ENCODE results near the gene SARS2. TPM values are rescaled to one million over a fixed set of nuclear protein-coding genes. Genes with fewer than 3 reads are reported as not detected.

Gene SARS2
- total RNA-seq, 2 experiments from 2014 or later: 28.4 to 32.7 TPM

DNA sequence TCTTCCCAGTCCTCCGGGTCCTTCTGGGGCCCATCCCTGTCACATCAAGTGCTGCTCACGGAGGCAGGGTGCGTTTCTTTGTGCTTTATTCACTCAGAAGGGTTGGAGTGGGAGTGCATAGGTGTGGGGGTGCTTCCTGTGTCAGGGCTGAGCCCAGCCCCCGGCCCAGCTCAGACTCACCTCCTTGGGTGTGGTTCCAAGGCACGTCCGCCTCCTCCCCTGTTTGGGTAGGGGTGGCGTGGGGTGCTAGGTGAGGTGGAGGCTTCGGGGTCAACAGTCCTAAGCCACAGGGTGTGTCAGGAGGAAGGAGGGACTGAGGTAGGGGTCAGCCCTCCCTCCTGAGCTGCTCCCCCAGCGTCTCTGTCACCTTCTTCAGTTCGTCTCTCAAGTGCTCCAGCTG lies 21.7 kb downstream of the SARS2 start:
- Mint-ChIP-seq H3K36me3 (ENCODE audit: low read depth) (peaks cover 50% of the 10 kb centered on the region), H3K27ac (no peak overlapping the region), H3K27me3 (no peaks in the 10 kb centered on the region), H3K4me1 (peaks cover 12% of the 10 kb centered on the region), H3K4me3 (no peak overlapping the region), H3K9me3 (no peaks in the 10 kb centered on the region)
- ChIA-PET POLR2A (no interaction called here), CTCF (interaction anchor here (1.1 kb wide), 1 partner anchor 21 kb away, joined by 3 read pairs; no protein-coding TSS in a partner anchor)
- no peak for DNase-seq

DNA sequence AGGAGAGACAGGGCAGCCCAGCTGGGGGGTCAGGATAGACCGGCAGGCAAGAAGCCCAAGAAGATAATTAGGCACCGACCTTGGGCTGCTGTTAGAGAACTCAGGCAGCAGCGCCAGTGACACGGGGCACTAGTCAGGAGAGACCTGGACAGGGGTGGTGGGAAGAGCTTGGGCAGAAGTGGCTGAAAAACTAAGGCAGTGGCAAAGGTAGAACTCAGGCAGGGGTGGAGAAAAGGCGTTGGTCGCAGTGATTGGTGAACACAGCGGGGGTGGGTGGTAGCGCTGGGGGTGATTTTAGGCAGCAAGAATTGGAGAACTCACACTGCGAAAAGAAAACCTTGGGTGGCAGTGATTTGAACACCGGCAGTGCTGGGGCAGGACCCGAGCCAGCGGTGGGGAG lies 22.9 kb downstream of the SARS2 start:
- Mint-ChIP-seq H3K36me3 (ENCODE audit: low read depth) (peaks cover 53% of the 10 kb centered on the region), H3K4me1 (peaks cover 9% of the 10 kb centered on the region), H3K27ac (no peak overlapping the region), H3K9me3 (no peaks in the 10 kb centered on the region), H3K27me3 (no peaks in the 10 kb centered on the region), H3K4me3 (no peak overlapping the region)
- no peak for DNase-seq
- CTCF ChIA-PET: interaction anchor here (1.1 kb wide), 1 partner anchor 20 kb away, joined by 3 read pairs; no protein-coding TSS in a partner anchor
- POLR2A ChIA-PET: no interaction called here

DNA sequence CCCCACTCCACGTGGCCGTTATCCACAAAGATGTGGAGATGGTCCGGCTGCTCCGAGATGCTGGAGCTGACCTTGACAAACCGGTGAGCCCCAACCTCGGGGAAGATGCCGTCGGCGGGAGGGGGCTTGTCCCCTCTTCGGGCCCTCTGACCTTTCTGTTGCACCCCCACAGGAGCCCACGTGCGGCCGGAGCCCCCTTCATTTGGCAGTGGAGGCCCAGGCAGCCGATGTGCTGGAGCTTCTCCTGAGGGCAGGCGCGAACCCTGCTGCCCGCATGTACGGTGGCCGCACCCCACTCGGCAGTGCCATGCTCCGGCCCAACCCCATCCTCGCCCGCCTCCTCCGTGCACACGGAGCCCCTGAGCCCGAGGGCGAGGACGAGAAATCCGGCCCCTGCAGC lies 23.3 kb downstream of the SARS2 start:
- Mint-ChIP-seq H3K4me1 (peaks cover 9% of the 10 kb centered on the region), H3K36me3 (ENCODE audit: low read depth) (peaks cover 53% of the 10 kb centered on the region), H3K27ac (no peak overlapping the region), H3K9me3 (no peaks in the 10 kb centered on the region), H3K4me3 (no peak overlapping the region), H3K27me3 (no peaks in the 10 kb centered on the region)
- DNase-seq: no peak
- POLR2A ChIA-PET: no interaction called here
- CTCF ChIA-PET: interaction anchor here (2.4 kb wide), 1 partner anchor 23 kb away, joined by 8 read pairs; the partner anchor contains the start of genes MRPS12 and SARS2

DNA sequence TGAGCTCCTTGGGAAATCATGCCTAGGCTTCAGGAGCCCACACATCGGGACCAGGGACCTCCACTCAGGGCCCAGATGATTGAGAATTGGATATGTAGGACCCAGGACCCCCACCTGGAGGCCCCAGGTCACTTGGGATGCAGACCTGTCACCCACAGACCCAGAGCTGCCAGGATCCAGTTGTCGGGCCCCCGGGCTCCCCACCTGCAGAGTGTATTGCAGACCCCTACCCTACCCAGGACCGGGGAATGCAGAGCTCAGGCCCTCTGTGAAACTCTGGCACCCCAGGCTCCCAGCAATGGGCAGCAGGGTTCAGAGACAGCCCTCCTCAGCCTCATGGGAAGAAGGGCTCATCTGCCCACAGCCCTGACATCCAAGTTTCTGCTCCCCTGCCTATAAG lies 24.9 kb downstream of the SARS2 start:
- no peak overlapping the region for H3K27ac Mint-ChIP-seq
- no peak for DNase-seq
- H3K36me3 Mint-ChIP-seq (ENCODE audit: low read depth): peaks cover 58% of the 10 kb centered on the region
- H3K4me1 Mint-ChIP-seq: peaks cover 22% of the 10 kb centered on the region
- ChIA-PET POLR2A (no interaction called here), CTCF (interaction anchor here (2.4 kb wide), 1 partner anchor 24 kb away, joined by 8 read pairs; the partner anchor contains the start of genes MRPS12 and SARS2)
- no peak overlapping the region for H3K4me3 Mint-ChIP-seq
- no peaks in the 10 kb centered on the region for H3K27me3 Mint-ChIP-seq
- H3K9me3 Mint-ChIP-seq: peaks cover 2% of the 10 kb centered on the region

DNA sequence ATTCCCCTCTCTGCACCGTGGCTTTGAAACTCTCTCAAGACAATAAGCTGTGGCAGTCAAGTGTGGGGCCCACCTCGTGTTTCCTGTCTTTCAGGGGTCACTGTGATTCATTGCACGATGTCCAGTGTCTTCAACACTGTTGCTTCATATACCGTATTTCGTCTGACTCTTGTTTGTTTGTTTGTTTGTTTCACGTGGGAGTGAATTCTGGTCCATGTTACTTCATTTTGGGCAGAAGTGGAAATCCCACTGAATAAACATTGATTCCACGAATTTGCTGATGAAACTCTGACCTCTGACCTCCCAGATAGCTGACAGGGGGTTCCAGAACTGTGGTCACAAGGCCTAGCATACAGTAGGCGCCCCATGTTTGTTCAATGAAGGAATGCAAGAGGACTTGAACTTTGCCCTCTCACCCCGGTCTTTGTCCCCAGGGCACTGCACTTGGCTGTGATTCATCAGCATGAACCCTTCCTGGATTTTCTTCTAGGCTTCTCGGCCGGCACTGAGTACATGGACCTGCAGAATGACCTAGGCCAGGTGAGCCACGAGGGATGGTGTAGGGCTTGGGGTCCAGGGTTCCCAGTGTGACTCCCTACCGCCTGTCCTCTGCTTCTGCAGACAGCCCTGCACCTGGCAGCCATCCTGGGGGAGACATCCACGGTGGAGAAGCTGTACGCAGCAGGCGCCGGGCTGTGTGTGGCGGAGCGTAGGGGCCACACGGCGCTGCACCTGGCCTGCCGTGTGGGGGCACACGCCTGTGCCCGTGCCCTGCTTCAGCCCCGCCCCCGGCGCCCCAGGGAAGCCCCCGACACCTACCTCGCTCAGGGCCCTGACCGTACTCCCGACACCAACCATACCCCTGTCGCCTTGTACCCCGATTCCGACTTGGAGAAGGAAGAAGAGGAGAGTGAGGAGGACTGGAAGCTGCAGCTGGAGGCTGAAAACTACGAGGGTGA lies 25.7 kb downstream of the SARS2 start:
- Mint-ChIP-seq H3K4me3 (no peak overlapping the region), H3K27me3 (no peaks in the 10 kb centered on the region), H3K27ac (no peak overlapping the region), H3K4me1 (peaks cover 27% of the 10 kb centered on the region), H3K36me3 (ENCODE audit: low read depth) (peaks cover 62% of the 10 kb centered on the region), H3K9me3 (peaks cover 2% of the 10 kb centered on the region)
- POLR2A ChIA-PET: no interaction called here
- no peak for DNase-seq
- CTCF ChIA-PET: interaction anchor here (2.4 kb wide), 1 partner anchor 25 kb away, joined by 8 read pairs; the partner anchor contains the start of genes MRPS12 and SARS2

DNA sequence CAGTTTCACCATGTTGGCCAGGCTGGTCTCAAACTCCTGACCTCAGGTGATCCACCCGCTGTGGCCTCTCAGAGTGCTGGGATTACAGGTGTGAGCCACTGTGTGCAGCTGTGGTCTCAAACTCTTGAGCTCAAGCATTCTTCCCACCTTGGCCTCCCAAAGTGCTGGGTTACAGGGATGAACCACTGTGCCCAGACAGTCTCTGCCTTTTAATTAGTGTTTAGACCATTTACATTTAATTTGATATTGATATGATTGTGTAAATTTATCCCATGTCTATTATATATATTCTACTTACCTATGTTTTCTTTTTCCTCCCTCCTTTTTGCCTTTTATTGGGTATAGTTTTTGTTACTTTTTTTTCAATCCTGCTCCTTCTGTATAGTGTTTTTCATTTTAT lies 28.9 kb downstream of the SARS2 start:
- Mint-ChIP-seq H3K36me3 (ENCODE audit: low read depth) (peaks cover 42% of the 10 kb centered on the region), H3K4me3 (peak overlapping the region; percentile 26), H3K4me1 (peaks cover 49% of the 10 kb centered on the region), H3K27ac (no peak overlapping the region), H3K27me3 (no peaks in the 10 kb centered on the region), H3K9me3 (peaks cover 2% of the 10 kb centered on the region)
- ChIA-PET POLR2A (interaction anchor here (1.9 kb wide), 1 partner anchor 70 kb away, joined by 8 read pairs; the partner anchor contains the start of gene ECH1), CTCF (interaction anchor here (0.8 to 3.5 kb wide), 4 partner anchors 15 to 286 kb away, joined by 3 to 62 read pairs (median 9); partner anchors contain the start of genes MRPS12 and SARS2)
- DNase-seq: no peak

DNA sequence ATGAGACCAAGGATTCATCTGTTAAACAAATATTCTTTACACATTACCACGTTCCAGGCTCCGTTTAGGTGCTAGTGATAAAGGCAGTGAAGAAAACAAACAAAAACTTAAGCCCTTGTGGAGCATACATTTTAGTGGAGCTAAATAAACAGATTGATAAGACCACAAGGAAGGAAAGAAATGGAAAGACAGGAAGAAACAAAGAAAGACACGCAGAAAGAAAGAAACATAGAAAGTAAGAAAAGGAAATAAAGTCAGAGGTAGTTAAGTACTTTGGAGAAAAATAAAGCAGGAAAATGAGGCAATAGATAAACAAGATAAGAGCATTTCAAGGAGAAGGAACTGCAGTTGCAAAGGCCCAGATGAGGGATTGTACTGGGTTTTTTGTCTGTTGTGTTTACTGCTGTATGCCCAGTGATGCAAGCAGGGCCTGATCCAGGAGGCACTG lies 29.8 kb downstream of the SARS2 start:
- POLR2A ChIA-PET: interaction anchor here (0.6 to 2.0 kb wide), 15 partner anchors 11 to 526 kb away, joined by 3 to 22 read pairs (median 5); partner anchors contain the start of genes CCER2, ECH1, MRPS12 and PSMD8
- Mint-ChIP-seq H3K27me3 (no peaks in the 10 kb centered on the region), H3K4me1 (peaks cover 49% of the 10 kb centered on the region), H3K9me3 (peaks cover 2% of the 10 kb centered on the region), H3K27ac (peak overlapping the region; percentile 73), H3K36me3 (ENCODE audit: low read depth) (peaks cover 36% of the 10 kb centered on the region), H3K4me3 (peak overlapping the region; percentile 98)
- CTCF ChIA-PET: interaction anchor here (0.6 to 3.5 kb wide), 6 partner anchors 14 to 498 kb away, joined by 3 to 62 read pairs (median 6); partner anchors contain the start of genes ECH1, FAM98C, MRPS12 and SARS2
- DNase-seq: no peak

DNA sequence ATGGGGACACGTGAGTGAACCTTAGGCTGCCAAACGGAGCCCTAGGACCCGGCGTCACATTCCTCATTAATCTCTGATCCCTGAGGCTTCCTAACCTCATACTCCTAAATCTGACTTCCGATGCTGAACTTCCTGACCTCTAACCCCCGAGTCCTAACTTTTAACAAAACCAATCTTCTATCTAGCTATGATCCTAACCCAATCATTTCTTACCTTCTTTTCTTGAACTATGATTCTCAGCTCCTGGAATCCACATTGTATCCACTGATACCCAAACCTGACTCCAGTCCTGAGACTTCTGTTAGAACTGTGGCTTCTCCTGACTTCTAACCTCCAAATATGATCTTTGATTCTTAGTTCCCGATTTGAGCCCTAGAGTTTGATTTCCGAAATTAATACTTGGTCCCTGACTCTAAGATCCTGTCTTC lies 30.3 kb downstream of the SARS2 start:
- no peak for DNase-seq
- peak overlapping the region; percentile 98 for H3K4me3 Mint-ChIP-seq
- H3K36me3 Mint-ChIP-seq (ENCODE audit: low read depth): peaks cover 31% of the 10 kb centered on the region
- POLR2A ChIA-PET: interaction anchor here (0.9 to 2.0 kb wide), 15 partner anchors 12 to 526 kb away, joined by 3 to 22 read pairs (median 5); partner anchors contain the start of genes CCER2, ECH1, HNRNPL and MRPS12
- peaks cover 49% of the 10 kb centered on the region for H3K4me1 Mint-ChIP-seq
- CTCF ChIA-PET: interaction anchor here (0.6 to 3.5 kb wide), 6 partner anchors 13 to 497 kb away, joined by 3 to 62 read pairs (median 6); partner anchors contain the start of genes ECH1, FAM98C, MRPS12 and SARS2
- H3K27ac Mint-ChIP-seq: peak overlapping the region; percentile 86
- no peaks in the 10 kb centered on the region for H3K27me3 Mint-ChIP-seq
- H3K9me3 Mint-ChIP-seq: peaks cover 2% of the 10 kb centered on the region

DNA sequence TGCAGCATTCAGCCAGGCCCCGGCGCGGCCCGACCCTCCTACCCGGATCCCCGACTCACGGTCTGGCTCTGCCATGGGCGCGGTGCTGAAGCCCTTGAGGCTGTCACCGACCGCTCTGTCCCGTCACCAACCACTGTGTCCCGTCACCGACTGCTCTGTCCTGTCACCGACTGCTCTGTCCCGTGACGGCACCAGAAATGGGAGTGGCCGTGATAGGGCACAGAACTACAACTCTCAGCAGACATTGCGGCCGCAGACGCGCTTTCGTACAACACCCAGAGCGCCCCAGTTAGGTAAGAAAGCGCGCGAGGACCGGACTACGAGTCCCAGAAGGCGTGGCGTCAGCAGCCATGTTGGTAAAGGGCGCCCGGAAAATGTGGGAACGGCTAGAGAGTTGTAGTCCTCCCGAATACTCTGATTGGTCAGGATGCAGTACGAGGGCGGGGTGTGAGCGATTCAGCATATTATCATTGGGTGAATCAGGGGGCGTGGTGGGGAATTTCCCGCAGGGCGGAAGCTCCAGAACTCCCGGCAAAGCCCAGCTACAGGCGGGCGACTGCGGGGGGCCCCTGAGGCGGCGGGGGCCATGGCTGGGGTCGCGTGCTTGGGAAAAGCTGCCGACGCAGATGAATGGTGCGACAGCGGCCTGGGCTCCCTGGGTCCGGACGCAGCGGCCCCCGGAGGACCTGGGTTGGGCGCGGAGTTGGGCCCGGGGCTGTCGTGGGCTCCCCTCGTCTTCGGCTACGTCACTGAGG lies 30.9 kb downstream of the SARS2 start, which contains the start of the genes NFKBIB and SIRT2:
Gene NFKBIB, plus strand, starts transcription at position 523 of the 755 bp plus-strand sequence. Its CDS starts 64 bp downstream, at position 587.
Gene SIRT2, minus strand, starts transcription at position 172 of the 755 bp plus-strand sequence. Its CDS starts 97 bp downstream, at position 75.
- CTCF ChIA-PET: interaction anchor here (1.0 to 3.5 kb wide), 5 partner anchors 12 to 497 kb away, joined by 3 to 62 read pairs (median 8); partner anchors contain the start of genes ECH1, FAM98C, MRPS12 and SARS2
- POLR2A ChIA-PET: interaction anchor here (1.0 to 2.0 kb wide), 13 partner anchors 12 to 525 kb away, joined by 3 to 22 read pairs (median 5); partner anchors contain the start of genes ECH1, HNRNPL, MRPS12 and PSMD8
- peaks cover 48% of the 10 kb centered on the region for H3K4me1 Mint-ChIP-seq
- H3K4me3 Mint-ChIP-seq: peak within 1 kb of the TSS; percentile 98
- H3K27me3 Mint-ChIP-seq: no peaks in the 10 kb centered on the region
- H3K9me3 Mint-ChIP-seq: peaks cover 2% of the 10 kb centered on the region
- DNase-seq: peak; percentile 100
- H3K27ac Mint-ChIP-seq: peak within 1 kb of the TSS; percentile 89
- H3K36me3 Mint-ChIP-seq (ENCODE audit: low read depth): peaks cover 27% of the 10 kb centered on the region

DNA sequence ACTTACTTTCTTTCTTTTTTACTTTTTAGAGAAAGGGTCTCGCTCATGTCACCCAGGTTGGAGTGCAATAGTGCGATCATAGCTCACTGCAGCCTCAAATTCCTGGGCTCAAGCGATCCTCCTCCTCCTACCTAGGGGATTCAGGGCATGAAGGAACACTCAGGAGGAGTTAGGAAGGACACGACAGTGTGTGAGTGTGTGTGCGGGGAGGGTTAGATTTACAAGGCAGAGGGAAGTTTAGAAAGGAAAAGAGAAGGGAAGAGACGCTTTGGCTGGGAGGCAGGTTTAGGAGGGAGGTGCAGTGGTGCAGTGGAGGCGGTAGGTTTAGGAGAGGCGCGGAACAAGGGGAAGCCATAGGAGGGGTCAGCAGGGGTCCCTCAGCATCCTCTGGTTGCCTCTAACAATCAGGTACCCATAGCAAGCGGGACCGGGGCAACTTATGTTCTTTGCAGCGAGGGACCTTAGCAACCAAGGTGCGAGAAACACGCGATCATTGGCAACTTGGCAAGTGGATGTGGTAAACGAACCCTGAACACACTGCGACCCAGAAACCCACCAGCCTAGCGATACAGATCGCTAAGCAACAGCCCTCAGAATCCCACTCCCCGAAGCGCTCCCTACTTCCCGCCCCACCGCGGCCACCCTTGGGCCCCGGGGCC lies 31.6 kb downstream of the SARS2 start:
- no peak for DNase-seq
- ChIA-PET POLR2A (interaction anchor here (2.0 kb wide), 1 partner anchor 31 kb away, joined by 22 read pairs; the partner anchor contains the start of genes MRPS12 and SARS2), CTCF (interaction anchor here (0.6 to 2.9 kb wide), 2 partner anchors 32 to 33 kb away, joined by 5 to 8 read pairs; partner anchors contain the start of genes MRPS12 and SARS2)
- H3K27me3 Mint-ChIP-seq: no peaks in the 10 kb centered on the region
- peak overlapping the region; percentile 89 for H3K27ac Mint-ChIP-seq
- H3K36me3 Mint-ChIP-seq (ENCODE audit: low read depth): peaks cover 20% of the 10 kb centered on the region
- H3K4me3 Mint-ChIP-seq: peak overlapping the region; percentile 98
- peaks cover 2% of the 10 kb centered on the region for H3K9me3 Mint-ChIP-seq
- H3K4me1 Mint-ChIP-seq: peaks cover 43% of the 10 kb centered on the region

DNA sequence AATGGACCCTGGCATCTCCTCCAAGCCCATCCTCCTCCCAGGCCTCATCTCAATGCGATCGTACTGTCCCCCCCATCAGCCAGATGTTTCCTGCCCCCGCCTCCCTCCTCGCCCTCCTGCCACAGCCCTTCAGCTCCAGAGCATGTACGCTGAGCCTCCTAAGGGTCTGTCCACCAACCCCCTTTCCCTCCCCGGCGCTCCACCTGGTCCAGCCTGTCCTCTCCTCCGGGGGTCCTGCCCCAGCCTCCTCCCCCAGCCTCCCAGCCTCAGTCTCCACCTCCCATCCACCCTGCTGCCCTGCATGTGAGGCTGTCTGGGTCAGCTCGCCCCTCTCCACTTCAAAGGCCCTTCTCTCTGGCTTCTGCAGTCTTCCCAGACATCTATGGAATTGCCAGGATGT lies 35.6 kb downstream of the SARS2 start:
- Mint-ChIP-seq H3K4me3 (no peak overlapping the region), H3K36me3 (ENCODE audit: low read depth) (peaks cover 6% of the 10 kb centered on the region), H3K27me3 (no peaks in the 10 kb centered on the region), H3K27ac (no peak overlapping the region), H3K4me1 (peaks cover 21% of the 10 kb centered on the region), H3K9me3 (no peaks in the 10 kb centered on the region)
- POLR2A ChIA-PET: no interaction called here
- DNase-seq: no peak
- CTCF ChIA-PET: no interaction called here
